Ammon's horn (tissue), 1 donor: ENCODE data around the gene CDC14A.

Experiments used
- DNase-seq: peaks from one replicate; pipeline ENCODE4 v3.0.0-alpha.2; 2016; ENCODE audit warnings: low spot score

Gene CDC14A

DNA sequence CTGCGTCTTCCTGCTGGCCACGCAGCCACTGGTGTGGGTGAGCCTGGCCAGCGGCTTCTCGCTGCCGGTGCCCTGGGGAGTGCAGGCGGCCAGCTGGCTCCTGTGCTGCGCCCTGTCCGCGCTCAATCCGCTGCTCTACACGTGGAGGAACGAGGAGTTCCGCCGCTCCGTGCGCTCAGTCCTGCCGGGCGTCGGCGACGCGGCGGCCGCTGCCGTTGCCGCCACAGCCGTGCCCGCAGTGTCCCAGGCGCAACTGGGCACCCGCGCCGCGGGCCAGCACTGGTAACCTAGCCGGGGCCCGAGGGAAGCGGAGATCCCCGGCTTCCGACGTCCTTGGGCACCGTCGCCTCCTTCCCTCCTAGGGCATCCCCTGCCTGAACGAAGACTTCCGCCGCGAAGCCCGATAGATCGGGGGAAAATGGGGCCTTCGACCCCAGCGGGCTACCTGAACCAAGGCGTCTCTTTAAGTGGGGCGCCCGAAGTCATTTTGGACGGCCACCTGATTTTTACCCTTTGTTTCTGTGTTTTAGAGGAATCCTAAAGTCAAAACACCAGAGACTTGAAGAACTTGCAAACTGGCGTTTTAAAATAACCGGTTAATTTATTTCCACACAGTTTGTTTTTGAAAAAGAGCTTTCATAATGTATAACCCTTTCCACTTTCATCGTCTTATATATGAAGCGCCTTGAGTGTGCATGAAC is 187.7 kb downstream of the CDC14A start:
- no peak for DNase-seq

DNA sequence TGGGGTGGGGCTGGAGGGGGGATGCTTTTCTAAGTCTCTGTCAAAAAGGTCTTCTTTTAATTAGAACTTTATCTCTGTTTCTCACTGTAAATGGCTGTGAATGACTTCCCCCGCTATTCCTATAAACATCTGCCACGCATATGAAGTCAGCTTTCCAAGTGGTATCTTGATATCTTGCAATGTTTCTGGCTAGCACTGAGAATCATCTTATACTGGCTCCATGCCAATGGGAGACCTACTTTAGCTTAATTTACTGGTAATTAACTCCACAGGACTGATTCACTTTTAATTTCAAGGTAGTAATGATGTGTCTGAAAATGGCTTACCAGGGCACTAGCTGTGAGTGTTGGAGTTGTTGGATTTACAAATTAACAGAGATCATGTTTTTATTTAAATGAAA is 190.0 kb downstream of the CDC14A start:
- no peak for DNase-seq

- no peak for DNase-seq
Measured at GRCh38 chr1:100543640-100544039, 191.3 kb downstream of the CDC14A start.

DNA sequence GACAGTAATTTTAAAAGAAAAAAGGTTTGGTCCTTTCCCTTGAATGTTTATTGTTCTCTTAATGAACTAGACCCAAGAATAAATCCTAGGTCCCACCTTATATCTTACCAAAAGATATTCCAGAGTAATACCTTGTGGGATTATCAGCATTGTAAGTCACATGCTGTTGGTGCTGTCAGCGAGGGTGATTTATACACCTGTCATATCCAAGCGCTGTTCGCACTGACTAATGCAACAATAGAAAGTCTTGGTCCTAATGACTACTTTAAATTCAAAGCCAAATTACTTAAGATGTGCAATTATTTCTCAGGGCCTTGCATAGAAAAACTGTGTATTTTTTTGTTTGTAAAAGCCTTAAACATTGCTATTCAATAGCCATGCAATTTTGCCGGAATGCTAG is 192.5 kb downstream of the CDC14A start:
- no peak for DNase-seq

- DNase-seq: no peak
Measured at GRCh38 chr1:100545855-100546254, 193.5 kb downstream of the CDC14A start.

- DNase-seq: no peak
Measured at GRCh38 chr1:100552031-100552430, 199.7 kb downstream of the CDC14A start.

DNA sequence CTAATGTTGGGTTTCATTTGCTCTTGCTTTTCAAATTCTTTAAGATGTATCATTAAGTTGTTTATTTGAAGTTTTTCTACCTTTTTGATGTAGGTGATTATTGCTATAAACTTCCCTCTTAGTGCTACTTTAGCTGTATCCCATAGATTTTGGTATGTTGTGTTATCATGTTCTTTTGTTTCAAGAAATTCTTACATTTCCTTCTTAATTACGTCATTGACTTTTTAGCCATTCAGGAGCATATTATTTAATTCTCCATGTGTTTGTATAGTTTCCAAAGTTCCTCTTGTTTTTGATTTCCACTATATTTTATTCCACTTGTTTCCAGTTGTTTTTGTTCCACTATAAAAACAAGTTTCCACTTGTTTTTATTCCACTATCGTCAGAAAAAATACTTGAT is 200.6 kb downstream of the CDC14A start:
- DNase-seq: no peak

GRCh38 chr1:100556181-100556580 is 203.9 kb downstream of the CDC14A start:
- no peak for DNase-seq

DNA sequence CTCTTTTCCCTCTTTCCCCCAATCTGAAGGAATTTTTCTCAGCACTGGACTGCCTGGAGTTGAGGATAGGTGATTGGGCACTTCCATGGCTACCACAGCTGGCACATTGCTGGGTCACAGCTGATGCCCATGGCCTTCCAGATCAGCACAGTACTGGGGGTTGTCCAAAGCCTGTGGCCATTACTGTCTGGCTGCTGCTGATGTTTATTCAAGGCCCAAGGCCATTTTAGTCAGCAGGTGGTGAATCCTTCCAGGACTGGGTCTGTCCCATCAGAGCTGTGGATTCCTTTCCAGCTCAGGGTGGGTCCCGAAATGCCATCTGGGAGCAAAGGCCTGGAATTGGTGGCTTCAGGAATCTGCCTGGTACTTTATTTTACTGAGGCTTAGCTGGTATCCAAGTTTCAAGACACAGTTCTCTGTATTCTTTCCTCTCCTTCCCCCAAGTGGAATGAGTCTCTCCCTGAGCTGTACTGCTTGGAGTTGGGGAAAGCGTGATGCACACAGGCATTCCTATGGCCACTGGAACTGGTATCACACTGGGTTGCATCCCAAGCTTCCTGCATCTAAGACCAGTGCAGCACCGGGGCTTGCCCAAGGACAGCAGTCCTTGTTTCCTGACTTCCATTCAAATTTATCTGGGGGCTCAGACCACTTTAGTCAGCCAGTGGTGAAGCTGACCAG is 204.8 kb downstream of the CDC14A start:
- DNase-seq: no peak

DNA sequence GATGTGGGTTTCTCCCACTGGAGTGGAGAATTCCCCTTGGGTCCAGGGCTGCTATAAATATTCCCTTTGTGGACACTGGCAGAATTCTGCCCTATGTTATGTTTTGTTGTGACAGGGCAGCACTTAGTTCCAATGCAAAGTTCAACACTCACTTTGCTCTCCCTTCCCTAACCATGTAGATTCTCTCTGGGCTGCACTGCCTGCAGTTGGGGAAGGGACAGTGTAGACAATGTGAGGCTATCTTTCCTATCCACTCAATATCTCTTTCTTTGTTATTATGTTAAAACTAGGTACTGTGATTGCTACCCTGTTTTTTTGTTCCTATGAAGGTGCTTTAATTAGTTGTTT is 205.3 kb downstream of the CDC14A start:
- no peak for DNase-seq

GRCh38 chr1:100565533-100565932 is 213.2 kb downstream of the CDC14A start:
- DNase-seq: no peak

DNA sequence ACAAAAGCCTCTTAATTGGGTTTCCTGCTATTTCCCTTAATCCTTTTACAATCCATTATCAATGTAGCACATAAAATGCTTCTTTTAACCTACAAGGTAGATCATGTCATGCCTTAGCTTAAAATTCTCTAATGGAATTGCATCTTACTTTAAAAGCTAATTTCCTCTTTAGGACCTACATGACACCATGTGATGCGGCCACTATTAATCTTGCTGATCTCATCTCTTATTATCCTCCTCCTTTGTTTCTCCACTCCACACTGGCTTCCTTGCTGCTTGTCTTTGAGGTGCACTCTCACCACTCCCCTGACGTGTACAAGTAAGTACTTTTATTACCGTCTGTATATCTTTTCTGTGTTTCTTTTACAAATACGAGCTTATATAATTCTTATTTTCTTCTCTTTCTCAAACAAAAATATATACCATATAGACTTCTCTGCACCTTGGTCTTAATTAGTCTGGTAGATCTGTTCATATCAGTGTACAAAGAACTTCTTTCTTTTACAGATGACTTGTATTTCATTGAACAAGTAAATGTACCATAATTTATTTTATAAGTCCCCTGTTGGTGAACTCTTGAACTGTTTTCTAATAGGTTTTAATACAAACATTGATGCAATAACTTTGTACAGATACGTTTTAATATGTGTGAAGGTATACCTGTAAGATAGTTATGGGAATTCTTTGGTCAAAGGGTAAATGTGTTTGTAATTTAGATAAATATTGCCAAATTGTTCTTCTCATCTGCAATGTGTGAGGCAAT is 213.8 kb downstream of the CDC14A start:
- no peak for DNase-seq

DNA sequence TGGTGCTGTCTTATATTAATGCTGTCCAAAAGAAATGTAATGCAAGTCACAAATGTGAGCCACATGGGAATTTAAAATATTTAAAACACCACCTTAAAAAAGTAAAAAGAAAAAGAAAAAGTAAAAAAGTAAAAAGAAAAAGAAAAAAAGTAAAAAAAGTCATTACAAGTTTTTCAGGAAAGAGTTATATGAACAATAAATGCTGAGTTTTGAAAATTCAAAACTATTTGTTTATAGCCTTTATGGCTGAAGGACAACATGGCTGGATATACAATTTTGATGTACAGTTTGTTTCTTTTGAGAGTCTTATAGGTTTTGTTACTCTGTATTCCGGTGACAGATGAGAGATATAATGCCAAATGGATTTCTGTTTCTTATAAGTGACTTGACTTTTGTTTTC is 214.8 kb downstream of the CDC14A start:
- no peak for DNase-seq
